ENCODE measurements around the gene STK24. TPM values are rescaled to one million over a fixed set of nuclear protein-coding genes. Genes with fewer than 3 reads are reported as not detected.

The STK24 gene
- total and polyA plus RNA-seq, 2 donors (not counting 1 experiment from before 2014, with no cell fraction given): 53.2 to 73.1 TPM

DNA sequence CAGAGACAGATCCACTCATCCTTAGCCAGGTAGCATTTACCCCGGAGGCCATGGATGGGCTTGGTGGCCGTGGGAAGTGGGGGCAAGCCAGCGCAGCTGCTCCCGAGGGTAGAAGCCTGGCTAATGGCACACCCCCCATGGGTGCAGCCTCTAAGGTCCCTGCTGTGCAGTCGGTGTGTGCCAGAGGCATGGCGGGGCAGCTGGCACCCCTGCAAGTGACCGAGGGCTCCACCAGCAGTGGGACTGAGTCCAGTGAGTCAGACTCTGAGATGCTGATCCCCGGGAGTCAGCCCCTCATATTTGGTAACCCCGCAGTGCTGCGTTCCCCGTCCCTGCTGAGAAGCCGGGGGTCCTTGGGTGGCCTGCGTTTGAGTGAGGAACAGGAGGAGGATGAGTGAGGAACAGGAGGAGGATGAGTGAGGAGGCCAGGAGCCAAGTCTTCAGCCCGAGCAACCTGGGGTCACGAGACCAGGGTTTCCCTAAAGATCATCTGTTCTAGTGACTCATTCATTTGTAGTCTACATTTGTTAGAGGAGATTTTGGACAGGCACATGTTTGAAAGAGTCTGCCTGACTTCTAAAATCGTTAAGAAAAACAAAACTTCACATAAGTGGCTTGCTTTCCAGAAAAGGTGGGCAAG is 180.7 kb downstream of the STK24 start:
- Histone ChIP-seq H3K9ac (ENCODE audit: insufficient read depth, low read length) (no peak overlapping the region), H2AFZ (ENCODE audit: low read length) (no peak overlapping the region), H3K79me2 (ENCODE audit: control insufficient read depth, insufficient read depth, low read length) (no peaks in the 10 kb centered on the region), H3K27me3 (ENCODE audit: control insufficient read depth, insufficient read depth, low read length) (no peaks in the 10 kb centered on the region), H3K9me3 (ENCODE audit: control insufficient read depth, insufficient read depth, low read depth, low read length) (no peaks in the 10 kb centered on the region), H3K4me3 (replicated peaks in 1 of 4; ENCODE audit: control extremely low read depth in 1 of 4, insufficient read depth in 1 of 4, low read depth in 3 of 4, low read length in 4 of 4) (no peak overlapping the region), H3K4me2 (ENCODE audit: extremely low read depth, insufficient read depth, low read length) (no peak overlapping the region), H3K27ac (ENCODE audit: insufficient read depth, low read length) (no peak overlapping the region), H4K20me1 (ENCODE audit: control insufficient read depth, extremely low read depth, insufficient read depth, low read length) (no peaks in the 10 kb centered on the region), H3K36me3 (ENCODE audit: control insufficient read depth, insufficient read depth, low read length) (peaks cover 3% of the 10 kb centered on the region), H3K4me1 (ENCODE audit: control insufficient read depth, extremely low read depth, insufficient read depth, low read length) (peaks cover 2% of the 10 kb centered on the region)
- no peak for DNase-seq (ENCODE audit: low read depth in 2 of 2)
- TF ChIP-seq EZH2 (IDR thresholded peaks at IDR 0.05; ENCODE audit: low read length, missing control alignments) (no peak), CTCF (conservative IDR thresholded peaks at IDR 0.05 in 1 of 2, IDR thresholded peaks at IDR 0.05 in 1 of 2; ENCODE audit: low read depth in 1 of 2, low read length in 2 of 2) (no peak)

Other genes with a start within 250 kb of the STK24 start
- gene SLC15A1, start 175.6 kb upstream of the STK24 start, total RNA-seq: not detected in 2 replicates
- not detected in 2 replicates for gene SLC15A1, start 175.6 kb upstream of the STK24 start, polyA plus RNA-seq